GM12873 (cell line): ENCODE measurements around the gene CTRB1.

Experiments
- TF ChIP-seq, protein P1 (sequence below): IDR thresholded peaks from 2 replicates; pipeline ENCODE4 v1.5.1; 2012; ENCODE audit warnings: low read depth, mild to moderate bottlenecking, moderate library complexity, low read length, control low read depth; ENCODE audit not compliant: insufficient read depth; ENCODE audit errors: missing control alignments

CTRB1 gene

DNA sequence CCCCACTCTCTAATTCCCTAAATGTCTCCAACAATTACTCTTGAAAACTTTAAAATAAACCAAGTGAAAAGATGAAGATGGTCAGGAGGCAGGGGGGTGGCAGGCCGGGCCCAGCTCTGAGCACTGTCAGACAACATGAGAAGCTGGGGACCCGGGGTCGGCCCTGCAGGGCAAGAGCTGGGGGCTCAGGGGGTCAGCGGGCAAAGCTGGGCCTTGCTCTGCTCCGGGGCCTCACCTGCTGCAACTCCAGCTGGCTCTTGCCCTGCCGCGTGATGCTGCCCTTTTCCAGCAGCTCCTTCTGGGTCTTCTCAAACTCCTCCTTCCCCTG, 14.8 kb downstream of the CTRB1 start:
- TF ChIP-seq, protein P1, sequence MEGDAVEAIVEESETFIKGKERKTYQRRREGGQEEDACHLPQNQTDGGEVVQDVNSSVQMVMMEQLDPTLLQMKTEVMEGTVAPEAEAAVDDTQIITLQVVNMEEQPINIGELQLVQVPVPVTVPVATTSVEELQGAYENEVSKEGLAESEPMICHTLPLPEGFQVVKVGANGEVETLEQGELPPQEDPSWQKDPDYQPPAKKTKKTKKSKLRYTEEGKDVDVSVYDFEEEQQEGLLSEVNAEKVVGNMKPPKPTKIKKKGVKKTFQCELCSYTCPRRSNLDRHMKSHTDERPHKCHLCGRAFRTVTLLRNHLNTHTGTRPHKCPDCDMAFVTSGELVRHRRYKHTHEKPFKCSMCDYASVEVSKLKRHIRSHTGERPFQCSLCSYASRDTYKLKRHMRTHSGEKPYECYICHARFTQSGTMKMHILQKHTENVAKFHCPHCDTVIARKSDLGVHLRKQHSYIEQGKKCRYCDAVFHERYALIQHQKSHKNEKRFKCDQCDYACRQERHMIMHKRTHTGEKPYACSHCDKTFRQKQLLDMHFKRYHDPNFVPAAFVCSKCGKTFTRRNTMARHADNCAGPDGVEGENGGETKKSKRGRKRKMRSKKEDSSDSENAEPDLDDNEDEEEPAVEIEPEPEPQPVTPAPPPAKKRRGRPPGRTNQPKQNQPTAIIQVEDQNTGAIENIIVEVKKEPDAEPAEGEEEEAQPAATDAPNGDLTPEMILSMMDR: no peak

DNA sequence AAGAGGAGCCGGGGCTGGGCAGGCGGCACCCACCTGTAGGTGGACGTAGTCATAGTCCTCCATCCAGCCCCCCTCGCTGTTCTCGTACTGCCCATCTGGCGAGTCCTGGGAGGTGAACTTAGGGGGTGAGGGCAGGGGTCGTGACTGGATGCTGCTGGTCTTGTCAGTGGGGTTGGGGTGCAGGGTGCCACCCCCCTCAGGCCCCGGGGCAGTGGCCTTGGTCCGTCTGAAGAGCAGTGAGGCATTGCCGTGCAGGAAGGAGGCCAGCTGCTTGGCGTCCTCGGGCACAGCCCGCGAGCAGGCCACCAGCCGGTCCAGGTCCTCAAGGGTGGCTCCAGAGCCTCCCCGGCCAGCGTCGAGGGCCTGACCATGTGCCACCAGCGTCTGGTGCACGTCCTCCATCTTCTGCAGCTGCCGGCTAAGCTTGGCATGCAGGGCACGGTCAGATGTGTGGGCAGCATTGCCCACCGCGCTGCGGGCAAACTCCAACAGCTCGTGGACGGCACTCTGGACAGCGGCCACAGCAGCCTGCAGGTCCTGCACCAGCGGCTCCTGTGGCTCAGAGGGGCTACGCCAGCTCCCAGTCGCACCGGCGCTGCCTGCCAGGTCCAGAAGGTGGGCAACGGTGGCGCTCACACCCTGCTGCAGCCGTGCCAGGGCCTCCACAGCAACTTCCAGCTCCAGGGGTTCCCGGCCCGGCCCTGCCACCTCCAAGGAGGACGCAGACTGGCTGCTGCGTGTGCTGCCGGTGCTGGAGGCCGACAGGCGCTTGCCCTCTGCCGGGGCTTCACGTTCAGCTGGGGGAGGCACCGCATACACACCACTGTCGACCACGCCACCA, 16.3 kb downstream of the CTRB1 start:
- TF ChIP-seq, protein P1: no peak

DNA sequence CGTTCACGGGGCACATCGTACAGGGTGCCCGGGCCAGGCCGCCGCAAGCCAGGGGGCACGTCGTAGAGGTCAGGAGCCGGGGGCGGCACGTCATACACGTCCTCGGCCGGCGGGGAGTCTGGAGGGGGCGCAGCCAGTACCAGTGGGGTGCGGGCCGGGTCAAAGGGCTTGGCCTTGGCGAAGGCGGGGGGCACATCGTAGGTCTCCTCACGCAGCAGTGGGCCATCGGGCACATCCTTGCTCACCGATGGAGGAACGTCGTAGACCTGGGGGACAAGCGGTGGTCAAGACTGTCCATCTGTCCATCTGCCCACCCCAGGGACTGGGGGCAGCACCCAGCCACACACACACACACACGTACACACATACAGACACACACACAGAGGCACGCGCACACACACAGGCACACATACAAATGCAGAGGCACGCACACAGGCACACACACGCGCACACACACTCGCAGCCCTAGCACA, 17.0 kb downstream of the CTRB1 start:
- TF ChIP-seq, protein P1: no peak

DNA sequence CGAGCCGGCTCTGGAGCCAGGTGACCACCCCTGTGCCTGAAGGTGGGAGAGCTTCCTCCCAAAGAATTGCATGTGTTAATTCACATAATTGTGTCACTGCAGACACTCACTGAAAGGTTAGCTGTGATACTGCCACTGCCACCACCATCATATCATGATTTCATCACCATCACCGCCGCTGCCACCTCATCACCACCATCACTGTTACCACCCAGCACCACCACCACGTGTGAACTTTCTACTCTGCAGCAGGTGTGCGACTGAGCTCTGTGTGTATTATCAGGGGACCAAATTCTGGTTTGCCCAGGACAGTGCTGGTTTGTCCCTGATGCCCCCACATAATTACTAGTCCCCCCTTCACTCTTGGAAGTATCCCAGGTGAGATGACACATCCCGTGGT, 17.4 kb downstream of the CTRB1 start:
- TF ChIP-seq, protein P1: no peak

DNA sequence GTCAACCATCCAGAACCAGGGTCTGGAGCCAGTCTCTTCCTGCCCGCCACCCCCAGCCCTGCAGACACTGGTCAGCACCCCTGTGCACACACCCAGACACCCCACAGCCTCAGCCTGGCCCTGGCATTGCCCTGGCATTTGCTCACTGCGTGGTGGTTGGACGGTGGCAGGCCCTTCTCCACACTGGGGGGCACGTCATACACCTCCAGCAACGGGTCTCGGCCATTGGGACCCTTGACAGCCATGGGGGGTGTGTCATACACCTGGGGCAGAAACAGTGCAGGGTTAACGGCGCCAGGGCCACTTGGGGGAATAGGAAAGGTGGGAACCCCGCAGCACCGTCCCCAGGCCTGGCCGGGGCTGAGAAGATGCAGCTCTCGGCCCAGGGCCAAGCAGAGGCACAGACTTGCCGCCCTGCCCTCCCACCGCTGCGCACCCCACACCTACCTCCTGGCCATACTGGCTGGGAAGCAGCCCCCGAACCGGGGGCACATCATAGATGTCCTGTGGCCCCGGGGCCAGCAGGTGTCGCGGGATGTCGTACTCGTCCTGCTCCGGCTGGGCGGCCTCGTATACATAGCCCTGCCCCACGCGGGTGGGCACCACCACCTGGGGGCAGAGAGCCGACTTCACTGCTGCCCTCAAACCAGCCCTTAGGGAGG, 18.1 kb downstream of the CTRB1 start:
- TF ChIP-seq, protein P1: no peak

DNA sequence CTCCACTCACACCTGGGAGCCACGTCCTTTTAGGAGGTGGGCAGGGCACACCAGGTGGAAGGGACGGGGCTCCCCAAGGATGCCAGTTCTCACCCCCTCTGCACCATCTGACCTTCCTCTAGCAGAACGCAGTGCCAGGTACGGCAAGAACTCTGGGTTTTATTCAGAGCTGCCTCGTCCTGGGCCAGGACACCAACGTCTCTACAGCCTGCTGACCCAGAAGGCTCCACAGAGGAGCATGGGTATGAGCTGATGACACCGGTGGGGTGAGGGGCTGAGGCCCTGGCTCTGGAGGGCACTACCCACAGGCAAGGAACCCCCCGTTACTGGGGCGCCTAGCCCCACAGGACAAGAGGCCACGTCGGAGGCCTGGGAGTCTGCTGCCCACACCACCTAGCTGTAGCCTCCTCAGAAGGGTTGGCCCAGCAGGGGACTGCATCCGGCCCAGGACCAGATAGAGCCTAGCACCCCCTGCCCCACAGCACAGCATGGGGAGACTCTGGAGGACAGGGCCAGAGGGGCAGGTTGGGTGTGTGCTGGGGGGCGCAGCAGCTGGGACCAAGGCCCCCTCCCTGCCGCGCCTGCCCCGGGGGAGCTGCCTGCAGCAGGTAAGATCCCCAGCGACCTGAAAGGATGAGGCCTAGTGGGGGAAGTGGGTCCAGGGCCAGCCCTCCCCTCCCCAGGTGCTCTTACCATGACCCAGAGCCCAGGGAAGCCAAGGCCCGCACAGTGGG, 18.8 kb downstream of the CTRB1 start:
- TF ChIP-seq, protein P1: no peak

DNA sequence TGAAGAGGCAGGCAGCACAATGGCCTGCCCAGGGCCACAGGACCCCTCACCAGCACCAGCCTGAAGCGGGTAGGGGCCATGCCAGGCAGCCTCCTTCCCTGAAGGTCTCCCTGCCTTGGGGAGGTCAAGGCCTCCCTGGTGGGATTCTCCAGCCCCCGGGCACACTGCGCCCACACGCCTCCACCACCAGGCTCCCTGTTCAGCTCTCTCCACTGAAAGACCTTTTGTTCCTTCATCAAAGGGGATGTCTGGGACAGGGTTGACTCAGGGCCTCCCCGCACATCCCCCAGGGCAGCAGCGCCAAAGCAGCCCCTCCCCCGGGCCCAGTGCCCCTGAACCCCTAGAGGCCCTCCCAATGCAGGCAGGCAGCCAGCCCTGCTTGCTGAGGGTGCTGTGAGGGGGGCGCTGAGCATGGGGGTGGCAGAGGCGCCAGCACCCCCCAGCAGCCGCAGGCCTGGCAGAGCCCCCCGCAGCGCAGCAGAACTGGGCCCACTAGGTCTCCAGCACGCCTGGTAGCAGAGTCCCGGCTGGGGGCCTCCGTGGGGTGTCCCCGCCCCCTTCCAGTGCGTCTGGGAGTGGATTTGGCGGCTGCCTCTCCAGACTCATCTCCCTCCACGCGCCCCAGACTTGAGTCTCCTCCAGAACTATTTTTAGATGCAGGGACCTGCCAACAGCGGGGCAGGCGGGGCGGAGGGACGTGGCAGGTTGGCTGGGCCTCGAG, 19.5 kb downstream of the CTRB1 start:
- TF ChIP-seq, protein P1: no peak
